Measurements from ENCODE around the gene FARSA. TPM values are rescaled to one million over a fixed set of nuclear protein-coding genes. Genes with fewer than 3 reads are reported as not detected.
A peak's percentile ranks its signal among the peaks of the same experiment; 100 is the strongest.
"Not testable (repeated sequence)": the region's sequence is repeated elsewhere in the genome, so short reads cannot be mapped to it uniquely, and the experiment has no call there.

FARSA gene
- total RNA-seq, 1 experiment from 2014 or later, result 122 TPM

GRCh38 chr19:12890787-12891552 lies 42.5 kb downstream of the FARSA start, which contains the start of gene GCDH:
GCDH (plus strand) TSS chr19:12891160; CDS start chr19:12891305, 145 bp downstream.
- DNase-seq (ENCODE audit: low read depth), result peak; percentile 99

GRCh38 chr19:12890299-12890786 lies 43.2 kb downstream of the FARSA start:
- not testable (repeated sequence) for DNase-seq (ENCODE audit: low read depth)

- no peak for DNase-seq (ENCODE audit: low read depth)
These were observed 45.4 kb downstream of the FARSA start for GRCh38 chr19:12888006-12888603.

- no peak for DNase-seq (ENCODE audit: low read depth)
These were observed 46.4 kb downstream of the FARSA start, which contains the start of gene KLF1 for GRCh38 chr19:12886969-12887747. KLF1 (minus strand) TSS chr19:12887201; CDS start chr19:12887140, 61 bp downstream.

- DNase-seq (ENCODE audit: low read depth), result no peak
These were observed 46.9 kb downstream of the FARSA start for GRCh38 chr19:12886651-12886968.

- no peak for DNase-seq (ENCODE audit: low read depth)
These were observed 47.5 kb downstream of the FARSA start for GRCh38 chr19:12885749-12886650.

- DNase-seq (ENCODE audit: low read depth), result peak; percentile 55
These were observed 48.4 kb downstream of the FARSA start for GRCh38 chr19:12884926-12885748.

- DNase-seq (ENCODE audit: low read depth), result no peak
These were observed 48.9 kb downstream of the FARSA start for GRCh38 chr19:12884627-12884925.

- no peak for DNase-seq (ENCODE audit: low read depth)
These were observed 49.3 kb downstream of the FARSA start for GRCh38 chr19:12884202-12884601.

- DNase-seq (ENCODE audit: low read depth), result no peak
These were observed 50.9 kb downstream of the FARSA start for GRCh38 chr19:12882589-12882988.

- DNase-seq (ENCODE audit: low read depth), result peak; percentile 97
These were observed 52.2 kb downstream of the FARSA start, which contains the start of gene DNASE2 for GRCh38 chr19:12881172-12881808. DNASE2 (minus strand) TSS chr19:12881449; CDS start chr19:12881375, 74 bp downstream.

- peak; percentile 34 for DNase-seq (ENCODE audit: low read depth)
These were observed 52.9 kb downstream of the FARSA start for GRCh38 chr19:12880551-12881171.

- DNase-seq (ENCODE audit: low read depth), result no peak
These were observed 58.4 kb downstream of the FARSA start for GRCh38 chr19:12875086-12875485.

GRCh38 chr19:12873891-12874745 lies 59.4 kb downstream of the FARSA start:
- no peak for DNase-seq (ENCODE audit: low read depth)

- DNase-seq (ENCODE audit: low read depth), result no peak
These were observed 60.3 kb downstream of the FARSA start for GRCh38 chr19:12872941-12873890.
